GDM1 (cell line): ENCODE data around the gene DEPP1.
A peak's percentile ranks its signal among the peaks of the same experiment; 100 is the strongest.
"Not testable (repeated sequence)": the region's sequence is repeated elsewhere in the genome, so short reads cannot be mapped to it uniquely, and the experiment has no call there.

ENCODE experiments used
- DNase-seq: peaks from one replicate; lab custom pipeline; 2025; lab: John Stamatoyannopoulos, UW

The DEPP1 gene, protein sequence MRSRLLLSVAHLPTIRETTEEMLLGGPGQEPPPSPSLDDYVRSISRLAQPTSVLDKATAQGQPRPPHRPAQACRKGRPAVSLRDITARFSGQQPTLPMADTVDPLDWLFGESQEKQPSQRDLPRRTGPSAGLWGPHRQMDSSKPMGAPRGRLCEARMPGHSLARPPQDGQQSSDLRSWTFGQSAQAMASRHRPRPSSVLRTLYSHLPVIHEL

DNA sequence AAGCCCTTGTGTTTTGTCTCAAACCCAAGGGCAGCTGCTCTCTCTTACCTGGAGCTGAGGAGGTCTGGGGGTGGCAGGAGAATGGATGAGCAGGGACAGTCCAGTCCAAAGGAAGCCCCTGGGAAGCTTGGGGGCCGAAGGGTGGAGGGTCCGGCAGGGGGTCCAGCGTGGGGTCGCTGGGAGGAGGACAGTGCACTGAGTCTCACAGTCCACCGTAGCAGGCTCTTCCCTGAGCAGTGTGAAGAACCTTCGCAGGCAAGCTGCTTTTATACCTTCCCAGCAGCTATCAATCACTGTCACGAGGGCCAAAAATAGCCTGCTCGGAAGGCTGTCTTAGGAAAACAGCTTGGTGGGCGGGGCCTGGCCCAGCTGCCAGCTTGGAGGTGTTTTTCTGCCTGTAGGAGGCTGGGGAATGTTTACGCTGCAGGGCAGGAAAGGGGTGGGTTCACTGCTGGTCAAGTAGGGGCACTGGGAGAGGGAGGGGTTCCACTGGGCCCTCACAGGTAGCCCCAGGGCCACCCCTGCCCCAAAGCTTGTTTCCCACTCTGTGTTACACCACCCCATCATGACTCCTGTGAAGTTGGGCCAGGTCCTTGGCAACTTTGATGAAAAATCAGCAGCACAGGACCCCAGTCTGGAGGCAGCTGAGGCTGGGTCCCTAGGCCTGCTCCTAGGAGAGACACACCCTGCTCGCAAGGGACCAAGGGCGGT is at the start of gene DEPP1:
Gene DEPP1, minus strand, starts transcription at position 240 of the 711 bp plus-strand sequence. CDS start 779 bp downstream, outside the sequence.
- peak; percentile 56 for DNase-seq

- no peak for DNase-seq
Measured at GRCh38 chr10:45023426-45023825, 44.8 kb upstream of the DEPP1 start.

GRCh38 chr10:45015590-45015989 is 37.0 kb upstream of the DEPP1 start:
- DNase-seq, result no peak

GRCh38 chr10:45014557-45014956 is 35.9 kb upstream of the DEPP1 start:
- DNase-seq, result not testable (repeated sequence)

DNA sequence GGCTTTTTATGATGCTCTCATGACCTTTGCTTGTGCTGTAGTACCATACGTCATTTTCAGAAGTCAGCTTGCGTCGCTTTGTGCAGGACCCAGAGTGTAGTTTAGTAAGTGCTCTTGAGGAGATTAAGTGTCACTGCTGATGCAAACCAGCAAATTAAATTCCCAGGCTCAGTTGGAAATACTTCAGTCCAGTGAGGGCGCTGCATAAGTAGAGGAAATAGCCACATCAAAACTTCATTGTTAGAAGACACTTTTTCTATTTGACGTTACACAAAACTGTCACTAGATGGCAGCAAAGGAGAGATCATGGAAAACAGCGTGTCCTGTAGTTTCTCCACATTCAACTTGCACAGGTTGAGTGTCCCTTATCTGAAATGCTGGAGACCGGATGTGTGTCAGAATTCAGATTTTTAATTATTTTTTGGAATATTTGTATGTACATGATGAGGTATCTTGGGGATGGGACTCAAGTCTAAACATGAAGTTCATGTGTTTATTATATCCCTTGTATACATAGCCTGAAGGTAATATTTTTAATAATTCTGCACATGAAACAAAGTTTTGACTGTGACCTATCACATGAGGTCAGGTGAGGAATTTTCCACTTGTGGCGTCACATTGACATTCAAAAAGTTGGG is 30.0 kb upstream of the DEPP1 start:
- peak; percentile 55 for DNase-seq

- no peak for DNase-seq
Measured at GRCh38 chr10:45006276-45007030, 27.8 kb upstream of the DEPP1 start.

DNA sequence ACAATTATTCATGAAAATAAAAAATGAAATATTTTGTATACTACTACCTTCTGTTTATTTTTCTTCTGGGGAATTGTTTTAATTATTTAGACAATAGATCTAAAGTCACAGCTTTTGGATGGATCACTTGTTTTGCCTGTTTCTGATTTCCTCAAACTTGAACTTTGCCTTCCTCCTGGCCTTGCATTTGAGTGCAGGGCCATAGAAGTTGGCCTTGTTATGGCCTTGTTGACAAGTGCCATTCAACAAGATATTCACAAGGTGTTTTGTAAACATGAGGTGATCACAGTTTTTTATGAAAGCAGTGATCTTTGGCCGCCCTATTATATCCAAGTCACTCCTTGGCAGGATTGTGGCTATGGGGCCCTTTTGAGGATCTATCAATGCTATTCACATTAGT is 26.7 kb upstream of the DEPP1 start:
- no peak for DNase-seq

- no peak for DNase-seq
Measured at GRCh38 chr10:45004661-45005060, 26.1 kb upstream of the DEPP1 start.

DNA sequence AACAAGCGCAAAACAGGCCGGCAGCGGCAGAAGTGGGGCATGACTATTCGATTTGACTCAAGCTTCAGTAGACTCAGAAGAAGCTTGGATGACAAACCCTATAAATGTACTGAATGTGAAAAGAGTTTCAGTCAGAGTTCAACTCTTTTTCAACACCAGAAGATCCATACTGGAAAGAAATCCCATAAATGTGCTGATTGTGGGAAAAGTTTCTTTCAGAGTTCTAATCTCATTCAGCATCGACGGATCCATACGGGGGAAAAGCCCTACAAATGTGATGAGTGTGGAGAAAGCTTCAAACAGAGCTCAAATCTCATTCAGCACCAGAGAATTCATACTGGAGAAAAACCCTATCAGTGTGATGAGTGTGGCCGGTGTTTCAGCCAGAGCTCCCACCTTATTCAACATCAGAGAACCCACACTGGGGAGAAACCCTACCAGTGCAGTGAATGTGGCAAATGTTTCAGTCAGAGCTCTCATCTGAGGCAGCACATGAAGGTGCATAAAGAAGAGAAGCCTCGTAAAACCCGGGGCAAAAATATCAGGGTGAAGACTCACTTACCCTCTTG is 24.9 kb upstream of the DEPP1 start:
- DNase-seq, result no peak

- peak; percentile 38 for DNase-seq
Measured at GRCh38 chr10:45001381-45002148, 23.0 kb upstream of the DEPP1 start.

DNA sequence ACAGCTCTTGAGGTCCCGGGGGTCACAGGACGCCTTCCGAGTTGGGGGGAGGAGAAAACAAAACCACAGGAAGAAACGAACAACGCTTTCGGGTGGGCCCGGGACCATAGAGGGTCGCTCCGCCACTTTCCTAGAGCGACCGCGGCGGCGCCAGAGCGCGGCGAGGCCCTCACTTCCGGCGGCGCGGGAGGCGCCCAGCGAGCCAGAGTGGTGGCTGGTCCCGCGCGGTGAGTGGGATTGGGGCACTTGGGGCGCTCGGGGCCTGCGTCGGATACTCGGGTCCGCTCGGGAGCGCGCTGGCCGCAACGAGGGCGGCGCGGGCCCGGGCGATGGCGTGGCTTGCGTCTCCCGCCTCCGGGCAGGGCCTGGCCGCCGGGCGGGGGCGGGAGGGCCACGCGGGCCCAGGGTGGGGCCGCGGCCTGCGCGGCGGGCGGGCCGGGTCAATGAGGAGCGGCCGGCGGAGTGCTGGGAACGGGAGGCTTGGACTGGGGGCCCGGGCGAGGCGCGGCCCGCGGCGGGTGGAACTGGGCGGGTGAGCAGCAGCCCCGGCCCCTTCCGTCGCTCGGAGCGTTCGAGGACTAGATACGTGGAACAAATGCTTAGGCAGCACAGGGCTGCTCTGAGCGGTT is 22.3 kb upstream of the DEPP1 start, which contains the start of gene ZNF22:
Gene ZNF22, plus strand, starts transcription at position 172 of the 629 bp plus-strand sequence. CDS start 2,446 bp downstream, outside the sequence.
- DNase-seq, result peak; percentile 82

- no peak for DNase-seq
Measured at GRCh38 chr10:45000138-45000751, 21.6 kb upstream of the DEPP1 start.

DNA sequence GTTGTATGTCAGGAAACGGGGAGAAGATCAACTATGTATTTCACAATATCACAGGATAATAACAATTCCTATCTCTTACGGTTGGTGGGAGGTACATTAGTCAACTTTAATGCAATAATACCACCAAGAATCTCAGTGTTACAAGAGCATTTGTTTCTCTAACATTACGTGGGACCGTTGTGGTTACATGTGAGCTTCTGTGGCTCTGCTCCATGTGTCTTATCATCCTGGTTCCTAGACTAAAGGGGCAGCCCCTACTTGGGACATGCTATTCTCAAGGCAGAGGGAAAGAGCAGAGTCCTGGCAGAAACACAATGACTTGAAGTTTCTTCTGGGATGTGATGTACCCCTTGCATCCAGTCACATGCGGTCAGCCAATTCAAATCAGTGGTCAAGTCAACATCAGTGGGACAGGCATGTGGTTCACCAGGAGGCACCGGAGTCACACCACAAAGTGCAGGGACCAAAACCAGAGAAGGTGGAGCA is 19.6 kb upstream of the DEPP1 start:
- DNase-seq, result no peak

GRCh38 chr10:44997105-44997748 is 18.6 kb upstream of the DEPP1 start:
- no peak for DNase-seq

GRCh38 chr10:44995914-44996669 is 17.5 kb upstream of the DEPP1 start:
- peak; percentile 17 for DNase-seq

GRCh38 chr10:44995581-44995913 is 16.9 kb upstream of the DEPP1 start:
- no peak for DNase-seq

- DNase-seq, result no peak
Measured at GRCh38 chr10:44994752-44995530, 16.3 kb upstream of the DEPP1 start.
